Fibroblast of mammary gland (primary cell): Measurements from ENCODE around the gene C11orf24.

Experiments
- DNase-seq: peaks from one replicate; pipeline ENCODE4 v3.0.0-alpha.2; 2010; ENCODE audit warnings: low read depth
- H3K4me3 ChIP-seq: 2 replicates; pipeline ENCODE4 v1.5.1; 2011; ENCODE audit warnings: low read depth, mild to moderate bottlenecking, low read length, moderate library complexity; ENCODE audit not compliant: control insufficient read depth
- TF ChIP-seq, protein P1 (sequence below): conservative IDR thresholded peaks from 2 replicates; pipeline ENCODE4 v1.5.1; 2011; ENCODE audit warnings: low read depth, low read length, inconsistent platforms; ENCODE audit not compliant: control insufficient read depth, insufficient read depth

The C11orf24 gene

DNA sequence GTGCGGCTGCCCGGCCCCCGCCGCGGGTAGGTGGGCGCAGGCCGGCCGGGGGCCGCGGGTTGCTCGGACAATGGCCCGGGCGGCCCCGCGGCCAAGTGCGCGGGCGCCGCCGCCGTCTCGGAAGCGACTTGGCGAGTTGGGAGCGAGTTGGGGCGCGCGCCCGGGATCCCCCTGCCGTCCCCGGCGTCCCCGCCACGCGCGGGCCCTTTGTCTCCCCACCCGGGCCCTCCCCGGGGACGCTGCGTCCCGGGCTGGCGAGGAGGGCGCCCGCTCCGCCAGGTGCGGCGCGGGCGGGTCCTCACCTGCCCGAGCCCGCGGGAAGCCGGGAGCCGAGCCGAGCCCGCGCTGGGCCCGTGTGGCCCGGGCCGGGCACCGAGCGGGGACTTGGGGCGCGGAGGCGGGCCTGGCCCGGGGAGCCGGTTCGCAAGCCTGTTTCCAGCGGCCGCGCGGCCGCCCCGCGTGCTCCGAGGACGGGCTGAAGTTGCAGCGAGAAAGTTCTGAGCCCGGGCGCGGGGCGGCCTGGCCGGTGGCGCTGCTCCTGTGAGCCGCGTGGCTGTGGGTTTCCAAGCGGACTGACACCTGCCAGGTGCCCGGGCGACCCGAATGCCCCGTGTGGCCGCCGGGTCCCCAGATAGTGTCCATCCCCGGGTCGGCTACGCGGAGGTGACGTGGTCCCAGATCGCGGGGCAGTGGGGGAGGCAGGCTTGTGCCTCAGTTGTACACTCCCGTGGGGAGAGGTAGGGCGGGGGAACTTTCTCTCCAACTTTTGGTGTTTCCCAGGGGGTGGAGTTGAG, 41.2 kb upstream of the C11orf24 start:
- TF ChIP-seq, protein P1, sequence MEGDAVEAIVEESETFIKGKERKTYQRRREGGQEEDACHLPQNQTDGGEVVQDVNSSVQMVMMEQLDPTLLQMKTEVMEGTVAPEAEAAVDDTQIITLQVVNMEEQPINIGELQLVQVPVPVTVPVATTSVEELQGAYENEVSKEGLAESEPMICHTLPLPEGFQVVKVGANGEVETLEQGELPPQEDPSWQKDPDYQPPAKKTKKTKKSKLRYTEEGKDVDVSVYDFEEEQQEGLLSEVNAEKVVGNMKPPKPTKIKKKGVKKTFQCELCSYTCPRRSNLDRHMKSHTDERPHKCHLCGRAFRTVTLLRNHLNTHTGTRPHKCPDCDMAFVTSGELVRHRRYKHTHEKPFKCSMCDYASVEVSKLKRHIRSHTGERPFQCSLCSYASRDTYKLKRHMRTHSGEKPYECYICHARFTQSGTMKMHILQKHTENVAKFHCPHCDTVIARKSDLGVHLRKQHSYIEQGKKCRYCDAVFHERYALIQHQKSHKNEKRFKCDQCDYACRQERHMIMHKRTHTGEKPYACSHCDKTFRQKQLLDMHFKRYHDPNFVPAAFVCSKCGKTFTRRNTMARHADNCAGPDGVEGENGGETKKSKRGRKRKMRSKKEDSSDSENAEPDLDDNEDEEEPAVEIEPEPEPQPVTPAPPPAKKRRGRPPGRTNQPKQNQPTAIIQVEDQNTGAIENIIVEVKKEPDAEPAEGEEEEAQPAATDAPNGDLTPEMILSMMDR = no peak
- DNase-seq = no peak
- H3K4me3 ChIP-seq = peak overlapping the region; percentile 61

DNA sequence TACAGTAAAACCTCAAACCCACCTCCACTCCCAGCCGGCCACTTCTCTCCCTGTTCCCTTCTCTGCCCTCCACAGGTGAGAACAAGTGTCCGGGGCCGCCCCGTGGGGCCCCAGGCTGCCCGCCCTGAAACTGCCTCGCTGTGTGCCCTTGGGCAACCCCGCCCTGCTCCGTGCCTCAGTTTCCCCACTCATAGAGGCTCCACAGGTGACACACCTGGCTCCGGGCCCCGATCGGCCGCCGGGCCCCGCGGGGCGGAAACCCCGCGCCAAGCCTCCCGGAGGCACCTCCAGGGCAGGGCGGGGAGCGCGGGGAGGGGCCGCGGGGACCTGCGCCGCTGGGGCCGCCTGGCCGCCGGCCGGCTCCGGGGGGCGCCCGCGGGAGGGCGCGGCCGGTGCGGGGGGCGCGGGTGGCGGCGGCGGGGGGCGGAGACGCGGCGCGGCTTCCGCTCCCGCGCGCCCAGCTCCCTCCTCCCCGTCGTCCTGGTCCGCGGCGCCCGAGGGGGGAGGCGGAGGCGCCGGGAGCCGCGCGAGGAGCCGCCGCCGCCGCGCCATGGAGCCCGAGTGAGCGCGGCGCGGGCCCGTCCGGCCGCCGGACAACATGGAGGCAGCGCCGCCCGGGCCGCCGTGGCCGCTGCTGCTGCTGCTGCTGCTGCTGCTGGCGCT, 40.5 kb upstream of the C11orf24 start, which contains the start of gene LRP5:
TSS of gene LRP5 (plus strand) at position 475 of the 663 bp plus-strand sequence. CDS start at position 599, 124 bp downstream.
- no peak for DNase-seq
- TF ChIP-seq, protein P1 = no peak
- peak within 1 kb of the TSS; percentile 61 for H3K4me3 ChIP-seq

DNA sequence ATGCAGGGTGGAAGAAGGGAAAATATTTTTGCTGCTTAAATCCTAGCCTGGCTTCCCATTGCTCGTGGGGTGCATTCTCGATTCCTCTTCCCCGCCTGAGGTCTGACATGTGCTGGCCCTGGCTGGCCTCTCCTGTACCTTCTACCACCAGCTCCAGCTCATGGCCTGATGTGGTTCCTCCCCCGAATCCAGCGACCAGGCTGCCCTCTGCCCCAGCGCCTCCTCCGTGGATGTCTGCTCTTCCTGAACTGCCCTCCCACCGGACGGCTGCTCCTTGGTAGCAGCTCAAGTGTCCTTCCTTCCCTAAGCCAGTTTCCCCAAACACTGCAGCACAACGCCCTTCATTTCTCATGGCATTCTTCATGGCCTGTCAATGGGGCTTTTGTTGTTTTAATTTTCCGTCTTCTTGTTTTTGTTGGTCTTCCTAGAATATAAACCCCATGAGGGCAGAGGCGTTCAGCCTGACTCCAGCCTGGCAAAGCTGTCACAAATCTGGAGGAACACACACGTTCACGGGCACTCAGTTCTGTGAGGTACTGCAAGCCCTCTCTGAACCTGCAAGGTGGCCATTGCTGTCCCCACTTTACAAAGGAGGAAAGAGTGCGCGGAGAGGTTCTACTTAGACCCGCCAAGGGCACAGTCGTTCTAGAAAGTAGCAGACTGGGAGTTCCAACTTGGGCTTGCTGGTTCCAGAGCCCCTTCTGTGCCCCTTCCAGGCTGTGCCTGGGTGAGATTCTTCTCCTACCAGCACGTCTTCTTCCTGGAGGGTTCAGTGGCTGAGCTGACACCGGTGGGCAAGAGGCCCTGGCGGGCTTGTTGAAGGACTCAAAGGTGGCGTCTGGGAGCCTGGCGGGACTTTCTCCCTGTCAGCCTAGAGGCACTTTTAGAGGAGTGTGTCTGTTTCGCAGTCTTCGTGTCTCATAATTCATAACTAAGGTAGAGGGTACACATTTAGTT, 39.7 kb upstream of the C11orf24 start:
- TF ChIP-seq, protein P1 = no peak
- peak overlapping the region; percentile 29 for H3K4me3 ChIP-seq
- no peak for DNase-seq

DNA sequence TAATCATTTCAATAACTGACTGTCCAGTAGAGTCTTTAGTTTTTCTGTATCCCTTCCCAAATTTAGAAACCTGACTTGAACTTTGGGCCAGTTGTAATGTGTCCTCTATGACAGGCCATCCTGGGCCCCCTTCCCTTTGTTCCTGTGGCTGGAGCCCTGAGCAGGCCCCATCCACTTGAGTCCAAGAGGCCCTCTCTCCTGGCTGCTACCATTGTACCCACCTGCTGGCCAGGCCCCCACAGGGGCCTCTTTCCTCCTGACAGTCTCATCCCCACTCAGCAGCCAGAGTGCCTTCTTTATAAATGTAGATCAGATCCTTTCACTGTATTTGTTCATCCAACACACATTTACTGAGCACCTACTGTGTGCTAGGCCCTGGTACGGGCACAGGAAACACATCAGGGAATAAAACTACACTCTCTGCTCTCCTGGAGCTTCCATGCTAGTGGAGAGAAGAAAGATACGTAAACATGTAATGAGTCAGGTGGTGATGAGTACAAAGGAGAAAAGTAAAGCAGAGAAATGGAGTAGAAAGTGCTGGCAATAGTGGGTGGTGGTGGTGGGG, 37.9 kb upstream of the C11orf24 start:
- H3K4me3 ChIP-seq = no peak overlapping the region
- no peak for DNase-seq
- TF ChIP-seq, protein P1 = no peak

DNA sequence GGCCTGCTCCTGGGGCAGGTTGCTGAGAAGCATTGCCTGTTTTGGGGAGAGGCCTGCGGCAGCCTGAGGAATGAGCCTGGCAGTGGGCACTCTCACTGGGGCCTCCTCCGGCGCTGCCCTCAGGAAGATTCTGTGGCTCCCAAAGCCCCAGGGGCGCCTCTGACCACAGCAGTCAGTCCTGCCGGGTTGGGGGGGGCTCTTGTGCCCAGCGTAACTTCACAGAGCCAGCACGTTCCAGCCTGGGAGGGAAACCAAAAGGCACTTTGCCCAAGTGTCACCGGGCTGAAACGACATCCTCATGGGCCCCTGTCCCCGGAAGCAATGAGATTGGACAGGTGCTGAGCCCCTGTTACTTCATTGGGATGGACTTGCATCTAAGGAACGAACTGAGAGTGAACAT, 36.3 kb upstream of the C11orf24 start:
- TF ChIP-seq, protein P1 = no peak
- DNase-seq = no peak
- no peak overlapping the region for H3K4me3 ChIP-seq

DNA sequence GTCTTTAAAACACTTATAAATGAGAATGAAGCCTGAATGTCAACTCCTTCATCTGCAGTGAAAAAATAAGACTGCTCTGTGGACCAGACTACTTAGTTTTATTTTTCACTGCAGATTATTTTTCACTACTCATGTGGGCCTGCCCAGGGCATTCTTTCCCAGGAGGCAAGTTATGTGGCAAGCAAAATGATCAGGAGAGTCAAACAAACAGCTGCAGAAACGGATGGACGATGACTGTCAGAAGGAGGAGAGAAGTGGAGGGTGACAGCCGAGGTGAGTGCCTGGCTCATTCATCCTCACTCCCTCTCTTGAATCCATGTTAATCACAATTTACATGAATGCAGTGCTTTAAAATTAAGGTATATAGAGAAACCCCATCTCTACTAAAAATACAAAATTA, 34.9 kb upstream of the C11orf24 start:
- no peak for DNase-seq
- TF ChIP-seq, protein P1 = no peak
- no peak overlapping the region for H3K4me3 ChIP-seq
